Common myeloid progenitor, CD34-positive (primary cell): Measurements from ENCODE around the gene STARD9.

Experiments used
- CTCF ChIA-PET: fragments of 350-600 bp; sonication (Branson Sonifier 250); formaldehyde crosslinking; loops from one replicate; lab custom pipeline; 2021; ENCODE audit warnings: antibody characterized with exemption; lab: Charles Lee
- POLR2A ChIA-PET: fragments of 350-600 bp; sonication (Branson Sonifier 250); formaldehyde crosslinking; loops from one replicate; lab custom pipeline; 2021; ENCODE audit warnings: antibody characterized with exemption; lab: Charles Lee
- DNase-seq, 3 donors: peaks; one replicate each; pipeline versions ENCODE4 v3.0.0 to v3.0.0-alpha.2; 2013
- H3K27ac ChIP-seq, 2 experiments: 1 replicate in 1 of 2; 2 replicates in 1 of 2; pipeline ENCODE4 v1.7.0; 2013; ENCODE audit warnings: inconsistent platforms in 2 of 2, low read length in 2 of 2, mild to moderate bottlenecking in 2 of 2, low read depth in 1 of 2, moderate library complexity in 1 of 2; ENCODE audit not compliant: severe bottlenecking in 2 of 2, insufficient read depth in 1 of 2, poor library complexity in 1 of 2
- H3K27me3 ChIP-seq, 5 experiments: replicated peaks in 2 of 5; 1 replicate in 3 of 5; 2 replicates in 2 of 5; pipeline versions ENCODE4 v1.6.1 to v1.7.0; 2013; ENCODE audit warnings: low read length in 4 of 5, mild to moderate bottlenecking in 2 of 5, moderate library complexity in 2 of 5, inconsistent platforms in 1 of 5; ENCODE audit not compliant: insufficient read depth in 5 of 5, control insufficient read depth in 4 of 5
- H3K36me3 ChIP-seq, 4 experiments: 1 replicate in 2 of 4; 2 replicates in 2 of 4; pipeline versions ENCODE4 v1.6.1 to v1.7.0; 2013; ENCODE audit warnings: low read length in 3 of 4, control low read depth in 1 of 4, mild to moderate bottlenecking in 1 of 4; ENCODE audit not compliant: control insufficient read depth in 4 of 4, insufficient read depth in 4 of 4
- H3K4me1 ChIP-seq, 4 experiments: 1 replicate in 3 of 4; 2 replicates in 1 of 4; pipeline versions ENCODE4 v1.6.1 to v1.7.1; 2013; ENCODE audit warnings: low read length in 3 of 4, mild to moderate bottlenecking in 3 of 4, control low read depth in 1 of 4, inconsistent platforms in 1 of 4, moderate library complexity in 1 of 4; ENCODE audit not compliant: control insufficient read depth in 4 of 4, insufficient read depth in 4 of 4; ENCODE audit errors: control extremely low read depth in 1 of 4
- H3K4me3 ChIP-seq, 7 experiments: 1 replicate in 4 of 7; 2 replicates in 3 of 7; pipeline versions ENCODE4 v1.5.1 to v1.7.0; 2013; ENCODE audit warnings: mild to moderate bottlenecking in 7 of 7, low read length in 6 of 7, moderate library complexity in 6 of 7, inconsistent platforms in 2 of 7, low read depth in 2 of 7, control low read depth in 1 of 7; ENCODE audit not compliant: insufficient read depth in 4 of 7, control insufficient read depth in 1 of 7; ENCODE audit errors: extremely low read depth in 1 of 7
- H3K9me3 ChIP-seq, 5 experiments: 1 replicate in 4 of 5; 2 replicates in 1 of 5; pipeline versions ENCODE4 v1.6.1 to v1.7.1; 2013; ENCODE audit warnings: low read length in 4 of 5, mild to moderate bottlenecking in 2 of 5, inconsistent platforms in 1 of 5, low read depth in 1 of 5, moderate library complexity in 1 of 5; ENCODE audit not compliant: control insufficient read depth in 4 of 5, insufficient read depth in 2 of 5; ENCODE audit errors: control extremely low read depth in 1 of 5
- WGBS: methylation state at CpG from one replicate; pipeline ENCODE4 v1.1.5; 2013; ENCODE audit not compliant: insufficient coverage; 5-methylcytosine and 5-hydroxymethylcytosine counted together

Gene STARD9

GRCh38 chr15:42711746-42712145 is 136.3 kb downstream of the STARD9 start:
- Histone ChIP-seq H3K9me3 (no peaks in the 10 kb centered on the region), H3K27ac (no peak overlapping the region), H3K4me1 (peaks cover 0 to 4% (median 1%) of the 10 kb centered on the region in 4 experiments), H3K36me3 (peaks cover 0 to 18% (median 8%) of the 10 kb centered on the region in 4 experiments), H3K27me3 (no peaks in the 10 kb centered on the region), H3K4me3 (no peak overlapping the region)
- no peak for DNase-seq
- no CpG with 5 or more reads among the region's 3 CpGs for WGBS
- ChIA-PET CTCF (interaction anchor here (1.4 kb wide), 1 partner anchor 11 kb away, joined by 4 read pairs; no protein-coding TSS in a partner anchor), POLR2A (no interaction called here)

GRCh38 chr15:42712584-42712983 is 137.2 kb downstream of the STARD9 start:
- WGBS: 100% methylated on average over 4 of the region's 4 CpGs
- Histone ChIP-seq H3K9me3 (no peaks in the 10 kb centered on the region), H3K4me1 (peaks cover 0 to 4% (median 1%) of the 10 kb centered on the region in 4 experiments), H3K4me3 (no peak overlapping the region), H3K36me3 (peaks cover 1 to 23% (median 13%) of the 10 kb centered on the region in 4 experiments), H3K27me3 (no peaks in the 10 kb centered on the region), H3K27ac (no peak overlapping the region)
- POLR2A ChIA-PET: no interaction called here
- DNase-seq: no peak
- CTCF ChIA-PET: interaction anchor here (1.2 kb wide), 1 partner anchor 11 kb away, joined by 3 read pairs; no protein-coding TSS in a partner anchor

GRCh38 chr15:42716125-42716524 is 140.7 kb downstream of the STARD9 start:
- ChIA-PET POLR2A (no interaction called here), CTCF (no interaction called here)
- H3K36me3 ChIP-seq: peaks cover 8 to 53% (median 35%) of the 10 kb centered on the region in 4 experiments

GRCh38 chr15:42716626-42717025 is 141.2 kb downstream of the STARD9 start:
- POLR2A ChIA-PET: no interaction called here
- peaks cover 8 to 55% (median 37%) of the 10 kb centered on the region in 4 experiments for H3K36me3 ChIP-seq
- WGBS: 100% methylated on average over 1 of the region's 2 CpGs
- CTCF ChIA-PET: interaction anchor here (1.2 kb wide), 1 partner anchor 11 kb away, joined by 5 read pairs; no protein-coding TSS in a partner anchor
- no peak overlapping the region for H3K27ac ChIP-seq
- no peaks in the 10 kb centered on the region for H3K4me1 ChIP-seq
- H3K27me3 ChIP-seq: no peaks in the 10 kb centered on the region
- no peak for DNase-seq
- no peak overlapping the region for H3K4me3 ChIP-seq
- no peaks in the 10 kb centered on the region for H3K9me3 ChIP-seq

More at GRCh38 chr15:42716125-42716524, 140.7 kb downstream of the STARD9 start:
- no peak overlapping the region for H3K27ac ChIP-seq
- no peaks in the 10 kb centered on the region for H3K4me1 ChIP-seq
- WGBS: 100% methylated on average over 5 of the region's 5 CpGs
- H3K27me3 ChIP-seq: no peaks in the 10 kb centered on the region
- no peak for DNase-seq
- H3K4me3 ChIP-seq: no peak overlapping the region
- H3K9me3 ChIP-seq: no peaks in the 10 kb centered on the region

GRCh38 chr15:42719043-42719442 is 143.6 kb downstream of the STARD9 start:
- no peak for DNase-seq
- H3K4me1 ChIP-seq: no peaks in the 10 kb centered on the region
- ChIA-PET CTCF (interaction anchor here (0.9 to 1.8 kb wide), 2 partner anchors 10 to 13 kb away, joined by 3 to 4 read pairs; no protein-coding TSS in a partner anchor), POLR2A (no interaction called here)
- no peak overlapping the region for H3K27ac ChIP-seq
- no peaks in the 10 kb centered on the region for H3K9me3 ChIP-seq
- no peak overlapping the region for H3K4me3 ChIP-seq
- H3K36me3 ChIP-seq: peaks cover 8 to 74% (median 52%) of the 10 kb centered on the region in 4 experiments
- H3K27me3 ChIP-seq: no peaks in the 10 kb centered on the region
- WGBS: 100% methylated on average over 5 of the region's 6 CpGs

GRCh38 chr15:42720071-42720470 is 144.7 kb downstream of the STARD9 start:
- no peak for DNase-seq
- H3K36me3 ChIP-seq: peaks cover 8 to 84% (median 58%) of the 10 kb centered on the region in 4 experiments
- H3K9me3 ChIP-seq: no peaks in the 10 kb centered on the region
- no peak overlapping the region for H3K4me3 ChIP-seq
- ChIA-PET CTCF (interaction anchor here (0.9 to 1.8 kb wide), 2 partner anchors 9 to 14 kb away, joined by 3 to 4 read pairs; no protein-coding TSS in a partner anchor), POLR2A (no interaction called here)
- WGBS: 100% methylated on average over 2 of the region's 3 CpGs
- no peaks in the 10 kb centered on the region for H3K4me1 ChIP-seq
- no peaks in the 10 kb centered on the region for H3K27me3 ChIP-seq
- no peak overlapping the region for H3K27ac ChIP-seq

- CTCF ChIA-PET: no interaction called here
- H3K4me1 ChIP-seq: no peaks in the 10 kb centered on the region
- no peaks in the 10 kb centered on the region for H3K9me3 ChIP-seq
- H3K27ac ChIP-seq: no peak overlapping the region
- peaks cover 8 to 93% (median 62%) of the 10 kb centered on the region in 4 experiments for H3K36me3 ChIP-seq
- POLR2A ChIA-PET: no interaction called here
- DNase-seq: no peak
- H3K4me3 ChIP-seq: no peak overlapping the region
- WGBS: 90% methylated on average over 4 of the region's 6 CpGs
- H3K27me3 ChIP-seq: no peaks in the 10 kb centered on the region
Observed at GRCh38 chr15:42721016-42721415, 145.6 kb downstream of the STARD9 start.
